Activated naive CD8-positive, alpha-beta T cell (primary cell): ENCODE results near the gene RPS2.
A peak's percentile ranks its signal among the peaks of the same experiment; 100 is the strongest.
"Not testable (repeated sequence)": the region's sequence is repeated elsewhere in the genome, so short reads cannot be mapped to it uniquely, and the experiment has no call there.

ENCODE experiments used
- H3K27ac Mint-ChIP-seq: one replicate; pipeline ENCODE4 v1.8.0; 2021; ENCODE audit warnings: mixed read lengths
- H3K27me3 Mint-ChIP-seq: one replicate; pipeline ENCODE4 v1.8.0; 2021; ENCODE audit warnings: mixed read lengths
- H3K36me3 Mint-ChIP-seq: one replicate; pipeline ENCODE4 v1.8.0; 2021; ENCODE audit warnings: mixed read lengths
- H3K4me1 Mint-ChIP-seq: one replicate; pipeline ENCODE4 v1.8.0; 2021; ENCODE audit warnings: low read depth, mixed read lengths
- H3K4me3 Mint-ChIP-seq: one replicate; pipeline ENCODE4 v1.8.0; 2021; ENCODE audit warnings: mild to moderate bottlenecking, mixed read lengths
- H3K9me3 Mint-ChIP-seq: one replicate; pipeline ENCODE4 v1.8.0; 2021; ENCODE audit warnings: low read depth, mixed read lengths

Gene RPS2

DNA sequence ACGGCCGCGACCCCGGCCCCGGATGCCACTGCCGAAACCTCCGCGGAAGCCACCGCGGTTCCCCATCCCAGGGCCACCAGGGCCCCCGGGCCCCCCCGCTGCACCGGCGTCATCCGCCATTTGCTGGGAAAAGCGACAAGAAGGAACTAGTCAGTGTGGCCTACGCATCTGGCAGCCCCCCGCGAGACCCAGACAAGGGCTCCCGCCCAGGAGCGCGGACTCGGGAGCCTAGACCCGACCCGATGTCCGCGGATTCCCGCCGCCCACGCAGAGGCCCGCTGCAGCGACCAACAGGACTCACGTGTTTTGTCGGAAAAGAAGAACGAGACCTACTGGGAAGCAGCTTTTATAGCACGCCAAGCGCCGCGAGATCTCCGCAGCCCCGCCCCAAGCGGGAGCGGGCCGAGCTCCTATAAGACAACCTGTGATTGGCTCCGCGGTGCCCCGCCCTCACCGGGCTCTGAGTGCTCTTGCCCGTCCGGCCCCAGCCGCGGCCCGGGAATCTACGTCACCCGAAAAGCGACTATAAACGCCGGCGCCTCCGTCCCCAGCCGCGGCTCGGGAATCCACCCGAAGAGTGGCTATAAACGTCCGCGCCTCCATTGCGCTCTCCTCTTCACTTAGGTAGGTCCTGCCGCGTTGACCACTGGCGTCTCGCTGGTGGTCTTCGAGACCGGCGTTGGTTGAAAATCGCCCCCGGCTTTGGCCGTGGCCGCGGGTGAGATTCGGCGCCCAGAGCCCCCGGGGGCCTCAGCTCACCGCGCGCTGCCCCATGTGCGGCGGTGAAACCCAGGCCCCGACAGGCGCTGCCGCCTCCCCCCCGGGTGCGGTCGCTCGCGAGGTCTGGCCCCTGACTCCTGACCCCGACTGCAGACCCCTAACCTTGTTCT is at the start of gene RPS2:
RPS2 (minus strand) TSS at position 321 of the 890 bp plus-strand sequence; CDS start at position 120, 201 bp downstream.
- Mint-ChIP-seq H3K27me3 (no peaks in the 10 kb centered on the region), H3K9me3 (no peaks in the 10 kb centered on the region), H3K4me3 (peak within 1 kb of the TSS; percentile 98), H3K36me3 (peaks cover 9% of the 10 kb centered on the region), H3K27ac (peak within 1 kb of the TSS; percentile 97), H3K4me1 (peaks cover 32% of the 10 kb centered on the region)

DNA sequence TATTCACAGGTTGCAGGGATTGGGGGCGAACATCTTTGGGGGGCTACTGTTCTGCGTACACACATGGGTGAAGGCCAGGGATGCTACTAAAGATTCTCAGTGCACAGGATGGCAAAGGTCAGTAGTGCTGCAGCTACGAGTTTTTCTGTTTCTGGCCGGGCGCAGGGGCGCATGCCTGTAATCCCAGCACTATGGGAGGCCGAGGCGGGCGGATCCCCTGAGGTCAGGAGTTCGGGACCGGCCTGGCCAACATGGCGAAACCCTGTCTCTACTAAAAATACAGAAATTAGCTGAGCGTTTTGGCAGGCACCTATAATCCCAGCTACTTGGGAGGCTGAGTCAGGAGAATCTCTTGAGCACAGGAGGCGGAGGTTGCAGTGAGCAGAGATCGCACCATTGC is 48.9 kb upstream of the RPS2 start:
- Mint-ChIP-seq H3K4me3 (no peak overlapping the region), H3K27me3 (no peaks in the 10 kb centered on the region)

DNA sequence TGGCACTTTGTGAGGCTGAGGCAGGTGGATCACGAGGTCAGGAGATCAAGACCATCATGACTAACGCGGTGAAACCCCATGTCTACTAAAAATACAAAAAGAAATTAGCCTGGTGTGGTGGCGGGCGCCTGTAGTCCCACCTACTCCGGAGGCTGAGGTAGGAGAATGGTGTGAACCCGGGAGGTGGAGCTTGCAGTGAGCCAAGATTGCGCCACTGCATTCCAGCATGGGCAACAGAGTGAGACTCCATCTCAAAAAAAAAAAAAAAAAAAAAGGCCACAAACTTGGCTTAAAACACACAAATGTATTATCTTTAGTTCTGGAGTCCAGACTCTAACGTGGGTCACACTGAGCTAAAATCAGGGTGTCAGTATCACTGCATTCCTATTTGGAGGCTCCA is 47.1 kb upstream of the RPS2 start:
- H3K36me3 Mint-ChIP-seq, H3K27me3 Mint-ChIP-seq, H3K27ac Mint-ChIP-seq, H3K9me3 Mint-ChIP-seq: not testable (repeated sequence)
- peaks cover 24% of the 10 kb centered on the region for H3K4me1 Mint-ChIP-seq
- H3K4me3 Mint-ChIP-seq, result peak overlapping the region; percentile 38

More for the DNA sequence above, 48.9 kb upstream of the RPS2 start:
- Mint-ChIP-seq H3K27ac (no peak overlapping the region), H3K4me1 (peaks cover 10% of the 10 kb centered on the region), H3K36me3 (peaks cover under 1% of the 10 kb centered on the region), H3K9me3 (no peaks in the 10 kb centered on the region)

DNA sequence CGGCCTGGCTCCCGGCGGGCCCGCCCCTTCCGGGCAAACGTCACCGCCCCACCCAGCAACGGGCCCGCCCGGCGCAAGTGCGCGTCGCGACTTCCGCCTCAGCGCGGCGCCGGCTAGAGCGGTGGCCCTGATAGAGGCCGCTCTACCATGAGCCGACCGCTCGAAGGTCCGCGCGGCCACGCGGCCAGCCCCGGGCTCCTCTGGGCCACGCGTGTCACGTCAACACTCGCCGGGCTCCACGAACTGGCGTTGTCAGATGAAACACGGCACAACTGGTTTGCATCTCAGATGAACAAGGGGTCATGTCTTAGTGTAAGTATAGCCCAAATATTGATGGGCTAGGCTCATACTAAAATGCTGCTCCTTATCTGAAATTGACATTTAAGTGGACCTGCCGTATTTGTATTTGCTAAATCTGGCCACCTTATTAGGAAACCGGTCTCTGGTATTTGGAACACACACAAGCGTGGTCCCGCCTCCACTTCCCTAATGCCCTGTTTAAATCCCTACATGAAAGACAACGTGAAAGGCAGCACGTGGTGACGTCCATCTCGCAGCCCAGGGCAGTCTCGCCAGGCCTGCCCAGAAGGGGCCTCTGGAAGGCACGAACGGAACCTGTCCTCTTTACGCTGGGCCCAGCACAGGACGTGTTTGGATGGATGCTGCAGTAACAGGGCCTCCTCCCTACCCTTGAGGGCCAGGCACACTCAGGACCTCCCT is 45.3 kb upstream of the RPS2 start, which contains the start of gene ZNF598:
ZNF598 (minus strand) TSS at position 31 of the 720 bp plus-strand sequence.
- Mint-ChIP-seq H3K27me3 (no peaks in the 10 kb centered on the region), H3K36me3 (peaks cover 3% of the 10 kb centered on the region), H3K4me1 (peaks cover 37% of the 10 kb centered on the region), H3K9me3 (no peaks in the 10 kb centered on the region), H3K27ac (peak within 1 kb of the TSS; percentile 98), H3K4me3 (peak within 1 kb of the TSS; percentile 96)

DNA sequence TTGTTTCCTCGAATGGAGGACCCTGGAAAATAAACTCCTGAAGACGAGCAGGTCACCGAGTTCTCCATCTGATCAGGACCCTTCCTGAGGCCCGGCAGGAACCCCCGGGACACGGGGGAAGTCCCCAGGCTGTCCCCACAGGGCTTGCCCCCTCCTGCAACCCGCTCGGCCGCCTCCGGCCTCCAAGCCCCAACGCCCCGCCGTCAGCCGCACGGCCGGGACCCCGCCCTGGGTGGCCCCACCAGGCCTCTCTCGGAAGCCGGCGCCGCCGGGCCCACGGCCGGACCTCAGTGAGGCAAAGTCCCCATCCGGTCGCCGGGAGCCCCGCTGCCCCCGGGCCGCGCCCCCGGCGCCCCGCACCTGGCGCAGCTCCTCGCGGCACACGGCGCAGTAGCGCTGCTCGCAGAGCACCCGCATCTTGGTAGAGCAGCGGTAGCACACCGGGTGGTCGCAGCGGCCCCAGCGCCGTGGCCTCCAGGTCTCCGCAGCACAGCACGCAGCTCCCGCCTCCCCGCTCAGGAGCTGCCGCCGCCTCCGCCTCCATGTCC is 44.6 kb upstream of the RPS2 start:
- no peaks in the 10 kb centered on the region for H3K27me3 Mint-ChIP-seq
- H3K27ac Mint-ChIP-seq, result peak overlapping the region; percentile 90
- H3K4me1 Mint-ChIP-seq, result peaks cover 39% of the 10 kb centered on the region
- no peaks in the 10 kb centered on the region for H3K9me3 Mint-ChIP-seq
- peaks cover 3% of the 10 kb centered on the region for H3K36me3 Mint-ChIP-seq
- H3K4me3 Mint-ChIP-seq, result peak overlapping the region; percentile 93

DNA sequence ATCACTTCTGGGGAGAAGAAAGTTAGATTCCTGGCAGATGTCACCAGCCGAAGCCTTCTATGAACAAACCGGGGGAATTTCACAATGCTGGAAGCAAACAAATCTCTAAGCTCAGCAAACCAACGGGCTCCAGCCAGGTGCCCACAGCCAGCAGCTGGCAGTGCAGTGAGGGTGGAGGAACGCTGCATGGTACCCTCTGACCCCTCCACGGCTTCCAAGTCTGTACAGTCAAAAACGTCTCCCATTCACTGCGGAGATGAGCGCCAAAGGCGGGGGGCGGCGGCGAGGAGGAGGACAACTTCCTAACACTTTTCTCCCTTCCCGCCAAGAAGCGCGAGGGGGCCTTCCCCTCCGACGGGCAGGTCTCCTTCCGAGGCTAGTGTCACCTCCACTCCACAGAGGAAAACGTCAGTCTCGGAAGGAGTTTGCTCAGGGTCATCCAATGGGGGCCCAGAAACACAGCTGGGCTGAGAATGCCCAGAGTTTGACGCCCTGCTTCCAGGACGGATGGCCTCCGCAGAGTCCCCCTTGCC is 44.1 kb upstream of the RPS2 start:
- Mint-ChIP-seq H3K4me1 (peaks cover 39% of the 10 kb centered on the region), H3K27ac (peak overlapping the region; percentile 90), H3K36me3 (peaks cover 3% of the 10 kb centered on the region)

DNA sequence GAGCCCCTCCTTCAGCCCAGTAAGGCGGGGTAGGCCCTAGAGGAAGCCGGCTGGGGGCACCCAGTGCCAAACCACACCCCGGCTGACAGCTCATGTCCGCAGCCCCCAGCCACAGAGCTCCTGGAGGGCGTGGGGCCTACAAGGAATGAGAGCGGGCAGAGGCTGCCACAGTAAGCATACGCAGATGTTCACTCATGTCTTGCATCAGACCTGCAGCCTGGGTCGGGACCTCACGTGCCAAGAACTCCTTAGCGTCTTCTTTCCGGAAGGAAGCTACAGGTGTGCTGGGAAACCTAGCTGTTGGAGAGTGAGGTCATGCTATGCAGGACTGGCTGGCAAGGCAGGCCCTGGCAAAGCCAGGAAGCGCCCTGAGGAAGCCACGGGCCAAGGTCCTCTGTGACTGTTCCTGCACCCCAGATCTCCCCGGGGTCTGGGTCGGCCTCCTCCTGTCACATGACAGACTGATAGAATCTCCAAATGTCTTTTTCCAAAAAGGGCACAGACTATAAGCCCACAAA is 43.4 kb upstream of the RPS2 start:
- peak overlapping the region; percentile 93 for H3K4me3 Mint-ChIP-seq
- H3K4me1 Mint-ChIP-seq, result peaks cover 39% of the 10 kb centered on the region
- H3K36me3 Mint-ChIP-seq, result peaks cover 3% of the 10 kb centered on the region
- no peaks in the 10 kb centered on the region for H3K9me3 Mint-ChIP-seq
- no peaks in the 10 kb centered on the region for H3K27me3 Mint-ChIP-seq
- H3K27ac Mint-ChIP-seq, result peak overlapping the region; percentile 90

More for the DNA sequence above, 44.1 kb upstream of the RPS2 start:
- Mint-ChIP-seq H3K9me3 (no peaks in the 10 kb centered on the region), H3K27me3 (no peaks in the 10 kb centered on the region), H3K4me3 (peak overlapping the region; percentile 93)

DNA sequence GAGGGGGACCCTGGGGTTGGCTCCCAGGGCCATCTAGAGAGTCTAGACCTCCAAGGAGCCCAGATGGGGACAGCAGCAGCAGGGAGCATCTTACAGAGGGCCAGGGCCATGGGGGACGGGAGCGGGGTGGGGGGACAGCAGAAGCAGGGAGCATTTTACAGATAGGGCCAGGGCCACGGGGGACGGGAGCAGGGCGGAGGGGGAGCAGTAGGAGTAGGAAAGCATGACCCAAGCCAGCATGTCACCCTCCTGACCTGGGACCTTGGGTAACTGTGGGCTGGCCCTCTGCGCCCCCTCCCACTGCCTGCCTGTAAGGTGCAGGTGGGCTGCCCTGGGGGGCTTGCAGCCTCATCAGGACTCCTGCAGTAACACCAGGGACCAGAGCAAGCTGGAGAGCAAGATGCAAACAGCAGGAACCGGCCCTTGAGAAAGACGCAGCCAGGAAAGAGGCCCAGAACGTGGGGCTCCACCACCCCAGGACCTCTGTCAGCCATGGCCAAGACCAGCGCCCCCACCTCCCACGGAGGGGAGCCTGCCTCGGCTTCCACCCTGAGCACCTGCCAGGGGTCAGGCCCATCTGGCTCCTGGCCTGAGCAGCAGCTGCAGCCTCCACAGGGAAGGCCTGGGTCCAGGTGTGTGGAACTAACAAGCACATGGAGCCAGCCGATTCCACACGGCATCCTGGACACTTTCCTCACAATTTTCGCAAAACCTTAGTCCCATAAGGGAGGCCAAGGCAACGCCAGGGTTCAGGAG is 42.6 kb upstream of the RPS2 start:
- Mint-ChIP-seq H3K4me1 (peaks cover 40% of the 10 kb centered on the region), H3K9me3 (no peaks in the 10 kb centered on the region), H3K27me3 (no peaks in the 10 kb centered on the region), H3K36me3 (peaks cover 5% of the 10 kb centered on the region), H3K4me3 (peak overlapping the region; percentile 93), H3K27ac (peak overlapping the region; percentile 90)

DNA sequence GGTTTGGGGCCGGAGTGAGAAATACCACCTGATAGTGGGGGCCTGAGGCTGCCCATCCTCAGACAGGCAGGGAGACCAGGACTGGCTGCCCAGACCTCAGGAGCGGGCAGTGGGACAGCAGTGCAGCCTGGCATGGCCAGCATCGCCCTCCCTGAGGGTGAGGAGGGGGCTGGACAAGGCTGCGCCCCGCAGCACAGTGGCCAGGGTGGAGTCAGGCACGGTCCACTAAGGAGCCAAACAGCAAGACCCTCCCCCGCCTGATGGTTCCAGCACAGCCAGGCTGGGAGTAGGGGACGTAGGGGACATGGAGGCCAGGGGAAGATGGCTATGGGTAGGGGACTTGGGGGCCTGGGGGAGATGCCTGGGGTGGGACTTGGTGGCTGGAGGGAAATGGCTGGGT is 41.7 kb upstream of the RPS2 start:
- Mint-ChIP-seq H3K4me3 (peak overlapping the region; percentile 67), H3K4me1 (peaks cover 40% of the 10 kb centered on the region), H3K27me3 (no peaks in the 10 kb centered on the region), H3K9me3 (no peaks in the 10 kb centered on the region), H3K36me3 (peaks cover 5% of the 10 kb centered on the region), H3K27ac (no peak overlapping the region)

DNA sequence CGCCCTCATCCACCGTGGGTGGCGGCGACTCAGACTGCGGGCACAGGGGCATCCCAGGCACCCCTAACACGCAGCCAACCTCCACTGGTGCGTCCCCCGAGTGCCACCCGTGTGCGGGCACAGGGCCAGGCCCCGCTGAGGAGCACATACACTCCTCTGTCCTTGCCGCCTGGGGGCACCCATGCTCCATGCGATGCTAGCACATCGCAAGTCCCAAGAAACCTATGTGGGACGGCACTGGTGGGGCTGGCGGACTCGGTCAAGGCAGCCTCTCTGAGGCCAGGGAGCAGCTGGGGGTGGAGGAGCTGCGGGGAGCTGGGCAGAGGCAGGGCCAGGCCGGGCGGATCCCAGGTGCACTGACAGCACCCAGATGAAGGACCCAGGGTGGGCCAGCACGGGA is 41.0 kb upstream of the RPS2 start:
- H3K36me3 Mint-ChIP-seq, result peaks cover 5% of the 10 kb centered on the region
- no peaks in the 10 kb centered on the region for H3K27me3 Mint-ChIP-seq
- H3K9me3 Mint-ChIP-seq, result no peaks in the 10 kb centered on the region
- H3K4me3 Mint-ChIP-seq, result peak overlapping the region; percentile 63
- H3K27ac Mint-ChIP-seq, result no peak overlapping the region
- H3K4me1 Mint-ChIP-seq, result peaks cover 40% of the 10 kb centered on the region

DNA sequence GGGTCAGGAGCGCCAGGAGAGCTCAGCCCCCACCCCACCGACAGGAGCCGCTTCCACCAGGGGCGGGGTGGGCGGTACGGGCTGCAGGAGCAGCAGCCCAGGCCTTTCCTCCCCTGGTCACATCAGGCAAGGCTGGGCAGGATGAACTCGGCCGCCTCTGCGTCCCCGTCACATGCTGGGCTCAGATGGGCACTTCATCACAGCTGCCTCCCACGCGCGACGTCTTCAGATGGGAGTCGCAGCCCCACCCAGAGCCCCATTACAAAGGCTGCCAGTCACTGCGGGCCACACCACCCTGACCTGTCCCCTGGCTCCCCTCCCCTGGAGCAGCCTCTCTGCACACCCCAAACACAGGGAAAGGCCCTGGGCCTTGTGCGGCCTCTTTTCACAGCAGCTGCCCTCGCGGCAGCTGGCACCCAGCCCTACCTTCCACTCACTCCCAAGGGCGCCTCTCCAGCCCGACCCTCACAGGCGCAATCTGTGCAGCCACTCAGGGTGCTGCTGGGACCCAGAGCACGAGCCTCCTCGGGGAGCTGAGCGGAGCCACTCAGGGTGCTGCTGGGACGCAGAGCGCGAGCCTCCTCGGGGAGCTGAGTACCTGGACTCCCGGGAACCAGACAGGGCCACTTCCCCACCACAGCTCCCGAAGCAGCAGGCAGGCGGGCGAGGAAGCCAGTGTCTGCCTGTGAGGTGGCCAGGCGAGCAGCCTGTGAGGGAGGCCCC is 40.3 kb upstream of the RPS2 start:
- Mint-ChIP-seq H3K36me3 (peaks cover 5% of the 10 kb centered on the region), H3K9me3 (no peaks in the 10 kb centered on the region), H3K4me3 (no peak overlapping the region), H3K4me1 (peaks cover 35% of the 10 kb centered on the region), H3K27ac (no peak overlapping the region), H3K27me3 (no peaks in the 10 kb centered on the region)

DNA sequence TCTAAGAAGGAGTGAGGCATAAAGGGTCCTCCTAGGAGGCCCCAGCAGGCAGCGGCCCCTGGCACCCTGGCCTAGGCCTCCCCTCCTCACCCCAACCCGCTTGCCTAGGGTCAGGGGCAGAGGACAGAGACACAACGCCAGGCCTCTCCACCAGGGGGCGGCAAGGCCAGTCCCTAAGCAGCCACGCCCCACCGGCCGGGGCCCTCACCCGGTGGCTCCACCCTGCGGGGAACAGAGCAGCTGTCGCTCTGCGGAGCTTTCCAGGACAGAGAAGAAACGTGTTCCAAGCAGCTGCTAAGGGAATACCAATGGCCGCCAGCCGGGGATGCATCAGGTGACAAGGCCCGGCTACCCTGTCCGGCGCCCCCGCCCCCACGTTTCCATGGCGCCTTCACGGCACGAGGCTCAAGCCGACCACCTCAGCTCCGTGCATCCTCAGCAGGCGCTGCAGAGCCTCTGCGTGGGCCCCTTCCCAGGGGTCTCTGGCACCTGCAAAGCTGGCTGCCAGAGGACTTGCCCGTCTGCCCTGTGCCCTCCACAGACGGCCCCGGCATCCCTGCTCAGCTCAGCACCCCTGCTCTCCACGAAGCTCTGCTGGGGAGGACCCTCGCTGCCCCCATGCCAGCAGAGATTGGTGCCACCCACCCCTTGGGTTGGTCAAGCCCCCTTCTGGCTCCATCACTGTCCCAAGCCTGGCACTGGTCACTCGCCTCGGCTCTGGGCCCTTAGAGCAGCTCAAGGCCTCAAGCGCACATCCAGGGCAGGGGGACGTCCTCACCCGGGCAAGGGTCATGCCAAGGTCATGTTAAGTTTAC is 39.4 kb upstream of the RPS2 start:
- no peaks in the 10 kb centered on the region for H3K9me3 Mint-ChIP-seq
- no peak overlapping the region for H3K27ac Mint-ChIP-seq
- H3K36me3 Mint-ChIP-seq, result peaks cover 5% of the 10 kb centered on the region
- no peak overlapping the region for H3K4me3 Mint-ChIP-seq
- peaks cover 35% of the 10 kb centered on the region for H3K4me1 Mint-ChIP-seq
- H3K27me3 Mint-ChIP-seq, result no peaks in the 10 kb centered on the region

DNA sequence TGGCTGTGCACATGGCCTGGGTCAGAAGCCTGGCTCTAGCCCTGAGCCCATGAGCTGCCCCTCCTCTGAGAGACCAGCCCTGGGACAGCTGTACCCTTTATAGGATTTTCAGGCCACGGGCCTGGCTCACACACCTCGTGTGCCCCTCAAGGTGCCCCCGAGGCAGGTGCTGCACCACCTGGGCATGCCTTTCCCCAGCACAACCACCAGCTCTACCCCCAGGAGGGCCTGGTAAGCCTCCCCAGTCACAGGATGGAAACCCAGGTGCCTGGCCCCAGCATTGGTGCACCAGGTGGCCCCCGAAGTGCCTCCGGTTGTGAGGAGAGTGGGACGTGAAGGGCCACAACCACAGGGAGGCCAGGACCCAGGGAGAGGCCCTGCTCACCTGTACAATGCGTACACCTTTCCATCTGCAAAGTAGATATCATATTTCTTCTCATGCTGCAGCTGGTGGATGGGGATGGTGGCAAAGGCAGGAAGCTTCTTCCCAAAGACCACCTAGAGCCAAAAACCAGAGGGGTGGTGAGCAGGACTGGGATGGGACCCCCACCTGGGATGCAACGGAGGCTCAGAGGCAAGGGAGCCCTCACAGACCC is 38.7 kb upstream of the RPS2 start:
- H3K27ac Mint-ChIP-seq, result no peak overlapping the region
- H3K27me3 Mint-ChIP-seq, result no peaks in the 10 kb centered on the region
- peaks cover 3% of the 10 kb centered on the region for H3K36me3 Mint-ChIP-seq
- no peak overlapping the region for H3K4me3 Mint-ChIP-seq
- peaks cover 28% of the 10 kb centered on the region for H3K4me1 Mint-ChIP-seq
- no peaks in the 10 kb centered on the region for H3K9me3 Mint-ChIP-seq
